NCI-H1436 (cell line): ENCODE measurements around the gene BABAM2.
"Not testable (repeated sequence)": the region's sequence is repeated elsewhere in the genome, so short reads cannot be mapped to it uniquely, and the experiment has no call there.

Source experiments
- DNase-seq: peaks from one replicate; lab custom pipeline; 2025; lab: John Stamatoyannopoulos, UW

Gene BABAM2

DNA sequence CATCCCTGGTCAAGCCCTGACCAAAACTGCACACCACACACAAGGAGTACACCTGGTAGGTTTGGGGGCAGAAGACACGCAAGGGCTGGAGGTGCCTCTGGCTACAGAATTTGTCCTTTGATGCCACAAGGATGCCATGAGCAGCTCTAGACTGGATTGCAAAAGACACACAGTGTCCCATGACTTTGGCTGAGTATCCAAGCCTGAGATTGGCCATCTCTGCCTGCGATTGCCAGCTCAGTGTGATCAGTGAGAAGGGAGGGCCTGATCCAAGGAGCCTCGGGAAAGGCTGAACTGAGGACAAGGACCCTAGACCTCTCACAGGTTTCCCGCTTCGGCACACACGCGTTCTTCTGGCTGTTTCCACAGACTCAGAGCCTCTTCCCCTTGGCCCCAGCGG, 442.2 kb downstream of the BABAM2 start:
- no peak for DNase-seq

GRCh38 chr2:28333606-28334526, 443.3 kb downstream of the BABAM2 start:
- DNase-seq: no peak

DNA sequence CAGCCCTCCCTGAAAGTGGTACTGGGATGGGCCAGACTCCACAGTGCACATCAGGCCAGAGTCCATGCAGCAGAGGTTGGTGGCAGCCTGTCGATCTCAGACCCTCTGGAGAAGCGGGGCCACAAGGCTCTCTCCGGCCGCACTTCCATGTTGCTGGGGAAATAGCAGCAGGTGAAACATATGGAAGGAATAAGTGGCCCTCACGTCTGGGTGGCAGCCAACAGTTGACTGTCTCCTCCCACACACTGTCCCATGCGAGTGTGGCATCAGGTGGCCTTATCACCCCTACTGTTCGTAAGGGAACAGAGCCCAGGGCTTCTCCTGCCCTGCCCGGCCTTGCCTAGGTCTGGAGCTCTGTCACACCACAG, 444.0 kb downstream of the BABAM2 start:
- no peak for DNase-seq

- DNase-seq: not testable (repeated sequence)
Observed at GRCh38 chr2:28335265-28335664, 444.7 kb downstream of the BABAM2 start.

- DNase-seq: no peak
Observed at GRCh38 chr2:28335666-28336065, 445.1 kb downstream of the BABAM2 start.

GRCh38 chr2:28336264-28336980, 445.9 kb downstream of the BABAM2 start:
- DNase-seq: no peak

GRCh38 chr2:28336982-28337627, 446.6 kb downstream of the BABAM2 start:
- no peak for DNase-seq

- no peak for DNase-seq
Observed at GRCh38 chr2:28338046-28338817, 447.7 kb downstream of the BABAM2 start.

- DNase-seq: no peak
Observed at GRCh38 chr2:28338831-28339321, 448.3 kb downstream of the BABAM2 start.

GRCh38 chr2:28339516-28340175, 449.1 kb downstream of the BABAM2 start:
- no peak for DNase-seq

- no peak for DNase-seq
Observed at GRCh38 chr2:28340312-28341202, 450.0 kb downstream of the BABAM2 start.

DNA sequence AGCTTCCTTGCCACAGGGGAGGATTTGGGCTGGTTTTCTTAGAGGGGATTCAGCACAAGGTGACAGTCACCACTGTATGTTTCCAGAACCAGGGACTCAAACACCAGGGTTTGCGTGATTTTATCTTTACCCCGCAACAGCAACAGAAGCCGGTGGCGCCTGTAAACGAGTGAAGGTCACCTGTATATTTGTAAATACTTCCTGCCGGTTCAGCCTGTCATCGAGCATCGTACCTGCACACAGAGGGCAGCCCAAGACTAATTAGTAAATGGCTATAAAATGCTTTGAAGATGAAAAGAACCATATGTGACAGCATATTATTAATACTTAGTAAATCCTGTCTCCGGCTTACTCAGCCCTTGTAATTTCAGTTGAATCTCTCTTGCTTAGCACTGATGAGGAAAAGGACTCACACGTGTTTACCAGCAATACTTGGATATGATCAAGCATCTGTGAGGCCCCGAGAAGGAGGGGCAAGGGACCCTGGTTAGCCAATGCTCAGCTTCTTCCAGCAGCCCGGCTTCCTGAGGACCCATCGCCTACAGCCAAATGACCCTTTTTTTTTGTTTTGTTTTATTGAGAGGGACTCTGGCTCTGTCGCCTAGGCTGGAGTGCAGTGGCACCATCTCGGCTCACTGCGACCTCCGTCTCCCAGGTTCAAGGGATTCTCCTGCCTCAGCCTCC, 450.8 kb downstream of the BABAM2 start:
- no peak for DNase-seq

DNA sequence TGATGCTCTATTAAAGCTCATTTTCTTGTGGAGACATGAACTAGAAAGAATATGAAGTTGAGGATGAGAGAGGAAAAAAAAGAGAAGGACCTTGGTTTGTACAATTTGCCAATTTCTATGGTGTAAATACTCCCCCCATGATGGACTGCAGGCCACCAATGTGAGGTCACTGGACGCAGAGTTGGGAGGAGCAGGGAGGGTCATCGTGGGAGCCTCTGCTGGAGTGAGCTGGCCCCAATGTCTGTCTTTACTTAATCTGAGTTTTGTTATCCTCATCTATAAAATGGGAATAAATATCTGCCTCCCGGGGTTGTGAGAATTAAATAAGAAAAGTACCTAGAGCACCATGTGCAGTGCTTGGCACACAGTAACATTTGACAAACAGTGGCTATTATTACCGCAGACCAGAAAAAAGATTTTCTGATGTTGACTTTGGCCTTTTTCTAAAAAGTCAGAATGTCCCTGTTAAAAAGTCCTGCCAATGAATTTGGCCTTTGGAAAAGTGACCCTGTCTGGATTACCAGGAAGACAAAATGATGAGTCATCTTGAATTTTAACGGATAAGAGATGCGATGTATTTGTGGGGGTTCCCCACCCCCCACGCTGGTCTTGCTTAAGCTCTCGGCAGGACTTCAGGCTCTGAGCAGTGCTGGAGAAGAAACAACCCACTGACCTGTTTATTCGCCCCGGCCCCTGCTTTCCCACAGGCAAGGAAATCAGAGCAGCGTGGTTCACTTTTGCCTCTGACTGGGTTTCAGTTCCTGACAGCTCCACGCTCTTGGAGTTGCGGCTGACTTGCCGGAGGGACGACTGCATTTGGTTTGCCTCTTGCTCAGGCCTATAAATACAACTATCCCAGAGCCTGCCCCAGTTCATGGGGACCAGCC, 451.8 kb downstream of the BABAM2 start:
- no peak for DNase-seq

- DNase-seq: no peak
Observed at GRCh38 chr2:28343184-28343942, 452.8 kb downstream of the BABAM2 start.

- DNase-seq: no peak
Observed at GRCh38 chr2:28343971-28344715, 453.6 kb downstream of the BABAM2 start.

DNA sequence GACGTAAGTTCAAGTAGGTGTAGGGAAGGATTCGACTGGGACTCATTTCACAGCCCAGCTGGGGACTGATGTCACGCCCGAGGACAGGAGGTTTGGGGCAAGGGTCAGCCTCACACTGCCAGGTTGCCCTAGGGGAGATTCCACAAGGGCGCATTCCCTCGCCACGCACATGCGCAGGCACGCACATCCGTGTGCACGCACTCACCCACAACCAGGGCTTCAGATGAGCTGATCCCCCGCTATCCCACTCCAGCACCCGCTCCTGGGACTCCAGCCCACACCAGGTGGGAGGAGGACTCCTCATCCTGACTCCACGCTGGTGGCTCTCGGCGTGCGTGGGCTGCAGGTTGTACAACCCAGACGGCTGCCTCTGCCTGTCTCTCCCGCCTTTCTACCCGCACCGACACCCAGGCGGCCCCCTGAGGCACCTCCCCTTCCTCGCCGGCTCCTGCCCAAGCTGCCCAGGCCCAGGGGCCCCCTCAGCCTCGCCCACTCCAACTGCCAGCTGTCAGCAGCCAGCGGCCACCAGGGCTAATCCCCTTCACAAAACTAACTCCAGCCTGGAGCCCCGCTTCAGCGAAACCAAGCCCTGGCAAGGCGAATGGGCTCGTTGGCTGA, 454.3 kb downstream of the BABAM2 start:
- no peak for DNase-seq

- DNase-seq: no peak
Observed at GRCh38 chr2:28345619-28346018, 455.1 kb downstream of the BABAM2 start.
